ENCODE measurements around the gene PCCB.

- TF ChIP-seq CTCF (IDR thresholded peaks at IDR 0.05) (no peak), POLR2A (IDR thresholded peaks at IDR 0.05) (no peak)
Measured at GRCh38 chr3:136351351-136351750, 101.2 kb downstream of the PCCB start.

Data from body of pancreas (tissue), 4 donors.